ENCODE data around the gene NADSYN1. TPM values are rescaled to one million over a fixed set of nuclear protein-coding genes. Genes with fewer than 3 reads are reported as not detected.
"Not testable (repeated sequence)": the region's sequence is repeated elsewhere in the genome, so short reads cannot be mapped to it uniquely, and the experiment has no call there.

NADSYN1 gene
- total RNA-seq: 100 to 1,000 TPM; 117 to 129 TPM

DNA sequence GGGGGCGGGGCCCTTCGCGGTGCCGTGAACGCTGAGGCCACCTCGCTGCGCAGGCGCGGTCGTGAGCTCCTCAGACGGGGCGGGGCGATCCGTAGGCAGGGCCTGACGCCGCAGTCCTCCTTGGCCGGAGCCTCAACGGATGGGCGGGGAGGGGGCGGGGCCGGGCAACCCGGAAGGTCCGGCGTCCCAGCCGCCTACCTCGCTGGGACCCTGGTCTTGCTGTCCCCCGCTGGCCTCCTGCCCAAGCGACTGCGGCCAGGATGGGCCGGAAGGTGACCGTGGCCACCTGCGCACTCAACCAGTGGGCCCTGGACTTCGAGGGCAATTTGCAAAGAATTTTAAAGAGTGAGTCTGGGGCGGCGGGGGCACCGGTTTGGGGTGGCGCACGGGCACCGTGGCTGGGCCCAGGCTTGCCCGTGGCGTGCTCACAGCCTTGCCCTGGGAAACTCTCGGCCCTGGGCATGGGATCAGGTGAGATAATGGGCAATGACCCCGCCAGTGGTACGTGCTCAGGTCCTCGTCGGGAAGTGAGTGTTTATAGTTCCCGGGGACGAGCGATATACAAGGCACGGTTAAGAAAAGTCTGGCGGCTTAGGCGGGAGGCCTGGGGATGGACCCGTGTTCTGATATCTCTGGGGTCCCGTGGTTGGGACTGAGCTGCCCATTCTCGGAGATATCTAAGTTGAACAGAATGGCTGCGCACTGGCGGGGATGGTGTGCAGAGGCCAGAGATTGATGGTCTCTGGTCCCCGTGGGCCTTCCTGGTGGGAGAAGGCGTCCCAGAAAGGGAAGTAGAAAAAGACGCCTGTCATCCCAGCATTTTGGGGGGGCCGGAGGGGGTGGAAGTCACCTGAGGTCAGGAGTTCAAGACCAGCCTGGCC, at the start of gene NADSYN1:
Gene NADSYN1 (plus strand): TSS at position 167 of the 881 bp plus-strand sequence. CDS start 94 bp downstream, at position 261.
- H3K27me3 Mint-ChIP-seq: no peaks in the 10 kb centered on the region
- peaks cover 45 to 61% of the 10 kb centered on the region in 2 donors for H3K4me1 Mint-ChIP-seq (ENCODE audit: low read depth in 2 of 2)
- no peaks in the 10 kb centered on the region for H3K9me3 Mint-ChIP-seq
- ATAC-seq (peak; percentile 86 to 90), DNase-seq (ENCODE audit: low spot score) (peak; percentile 96)
- peaks cover 14% of the 10 kb centered on the region for H3K36me3 Mint-ChIP-seq
- peak within 1 kb of the TSS; percentile 93 to 96 for H3K27ac Mint-ChIP-seq
- H3K4me3 Mint-ChIP-seq: peak within 1 kb of the TSS; percentile 91

DNA sequence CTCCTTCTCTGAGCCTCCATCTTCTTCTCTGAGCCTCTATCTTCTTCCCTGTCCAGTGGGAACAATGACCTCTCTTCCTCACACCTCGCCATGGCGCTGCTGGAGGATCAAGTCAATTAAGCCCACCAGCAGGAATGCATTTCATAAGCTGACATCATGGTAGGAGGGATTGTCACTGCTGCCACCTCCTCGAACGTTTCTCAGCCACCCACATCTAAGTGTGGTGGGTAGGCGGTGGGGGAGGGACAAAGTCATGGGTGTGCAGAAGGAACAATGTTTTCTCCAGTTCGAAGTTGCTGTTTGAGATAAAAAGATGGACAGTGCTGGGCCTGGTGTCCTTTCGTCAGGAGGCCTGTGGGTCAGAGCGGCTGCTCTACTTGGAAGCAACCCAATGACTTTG, 48.8 kb upstream of the NADSYN1 start:
- Mint-ChIP-seq H3K4me3 (no peak overlapping the region), H3K27me3 (peaks cover 3 to 7% of the 10 kb centered on the region in 2 donors), H3K9me3 (peaks cover 8% of the 10 kb centered on the region), H3K36me3 (no peaks in the 10 kb centered on the region), H3K27ac (no peak overlapping the region), H3K4me1 (ENCODE audit: low read depth in 2 of 2) (no peaks in the 10 kb centered on the region)
- DNase-seq (ENCODE audit: low spot score) (no peak), ATAC-seq (no peak)

DNA sequence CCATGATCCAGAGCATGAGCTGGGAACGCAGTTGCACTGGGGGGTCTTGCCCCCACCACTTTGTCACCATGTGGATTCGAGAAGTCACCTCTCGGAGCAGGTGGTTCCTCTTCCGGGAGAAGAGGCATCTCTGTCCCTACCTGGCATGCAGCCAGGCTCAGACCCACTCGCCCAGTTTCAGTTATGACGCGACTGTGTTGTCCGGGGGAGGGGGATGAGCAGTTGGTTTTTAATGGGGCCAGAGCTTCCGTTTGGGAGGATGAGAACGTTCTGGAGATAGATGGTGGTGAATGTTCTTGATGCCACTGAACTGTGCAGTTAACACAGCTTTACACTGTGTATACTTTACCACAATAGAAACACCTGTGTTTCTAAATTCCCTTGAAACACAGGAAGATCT, 46.3 kb upstream of the NADSYN1 start:
- DNase-seq (ENCODE audit: low spot score): no peak
- Mint-ChIP-seq H3K9me3 (peaks cover 11% of the 10 kb centered on the region), H3K36me3 (no peaks in the 10 kb centered on the region), H3K4me3 (no peak overlapping the region), H3K4me1 (ENCODE audit: low read depth in 2 of 2) (no peaks in the 10 kb centered on the region), H3K27me3 (peaks cover 5 to 15% of the 10 kb centered on the region in 2 donors), H3K27ac (no peak overlapping the region)
- ATAC-seq: no peak

DNA sequence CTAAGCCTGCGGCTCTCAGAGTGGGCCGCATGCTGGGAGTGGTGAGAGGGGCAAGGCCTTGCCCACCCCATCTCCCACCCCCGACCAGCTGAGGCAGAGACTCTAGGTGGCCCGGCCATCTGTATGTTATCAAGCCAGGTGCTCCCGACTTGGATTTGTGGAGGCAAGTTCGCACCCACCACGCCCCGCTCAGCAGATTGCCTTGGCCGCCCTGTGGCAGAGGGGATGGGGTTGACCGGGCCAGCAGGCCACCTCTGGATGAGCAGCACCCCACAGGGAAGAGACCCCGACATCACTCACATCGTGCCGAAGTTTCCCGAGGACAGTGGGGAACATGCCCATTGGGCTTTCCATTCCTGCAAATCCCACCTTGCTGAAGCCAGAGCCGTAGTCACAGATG, 45.6 kb upstream of the NADSYN1 start:
- no peak for DNase-seq (ENCODE audit: low spot score)
- H3K27ac Mint-ChIP-seq: no peak overlapping the region
- no peak overlapping the region for H3K4me3 Mint-ChIP-seq
- ATAC-seq: peak in 1 of 2 donors; percentile 24
- peaks cover 11% of the 10 kb centered on the region for H3K9me3 Mint-ChIP-seq
- peaks cover 5 to 15% of the 10 kb centered on the region in 2 donors for H3K27me3 Mint-ChIP-seq
- H3K4me1 Mint-ChIP-seq (ENCODE audit: low read depth in 2 of 2): no peaks in the 10 kb centered on the region
- no peaks in the 10 kb centered on the region for H3K36me3 Mint-ChIP-seq

DNA sequence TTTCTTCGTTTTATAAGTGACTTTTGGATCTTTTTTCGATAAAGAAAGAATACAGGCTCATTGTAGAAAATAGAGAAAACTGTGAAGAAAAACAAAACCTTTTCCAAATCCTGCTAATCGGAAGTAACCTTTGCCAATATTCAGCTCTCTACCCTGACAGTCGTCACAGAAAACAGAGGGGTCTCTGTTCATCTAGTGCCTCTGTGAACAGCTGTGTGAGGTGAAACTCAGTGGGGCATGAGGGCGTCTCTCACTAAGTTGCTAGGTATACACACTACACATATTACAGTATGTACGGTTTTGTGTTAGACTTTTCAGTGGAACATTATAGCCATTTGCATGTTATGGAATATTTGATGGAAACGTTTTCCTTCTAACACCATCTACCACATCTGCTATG, 44.2 kb upstream of the NADSYN1 start:
- no peak overlapping the region for H3K4me3 Mint-ChIP-seq
- DNase-seq (ENCODE audit: low spot score): no peak
- no peak for ATAC-seq
- no peaks in the 10 kb centered on the region for H3K4me1 Mint-ChIP-seq (ENCODE audit: low read depth in 2 of 2)
- no peak overlapping the region for H3K27ac Mint-ChIP-seq
- peaks cover 7% of the 10 kb centered on the region for H3K9me3 Mint-ChIP-seq
- H3K36me3 Mint-ChIP-seq: no peaks in the 10 kb centered on the region
- H3K27me3 Mint-ChIP-seq: peaks cover 5 to 14% of the 10 kb centered on the region in 2 donors

DNA sequence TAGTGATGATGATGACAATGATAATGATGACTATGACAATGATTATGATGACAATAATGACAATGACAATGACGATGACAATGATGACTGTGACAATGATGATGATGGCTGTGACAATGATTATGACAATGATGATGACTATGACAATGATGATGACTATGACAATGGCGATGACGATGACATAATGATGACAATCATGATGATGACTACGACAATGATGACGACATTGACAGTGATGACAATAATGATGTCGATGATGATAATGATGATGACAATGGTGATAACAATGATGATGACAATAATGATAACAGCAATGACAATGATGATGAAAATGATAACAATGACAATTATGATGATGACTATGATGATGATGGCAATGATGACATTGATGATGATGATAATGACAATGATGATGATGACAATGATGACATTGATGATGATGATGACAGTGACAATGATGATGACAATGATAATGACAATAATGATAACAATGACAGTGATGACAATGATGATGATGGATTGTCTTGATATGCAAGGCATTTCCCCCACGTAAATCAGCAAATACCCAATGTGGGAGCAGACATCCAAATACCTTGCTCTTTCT, 42.5 kb upstream of the NADSYN1 start:
- H3K9me3 Mint-ChIP-seq: peaks cover 3% of the 10 kb centered on the region
- no peak for ATAC-seq

DNA sequence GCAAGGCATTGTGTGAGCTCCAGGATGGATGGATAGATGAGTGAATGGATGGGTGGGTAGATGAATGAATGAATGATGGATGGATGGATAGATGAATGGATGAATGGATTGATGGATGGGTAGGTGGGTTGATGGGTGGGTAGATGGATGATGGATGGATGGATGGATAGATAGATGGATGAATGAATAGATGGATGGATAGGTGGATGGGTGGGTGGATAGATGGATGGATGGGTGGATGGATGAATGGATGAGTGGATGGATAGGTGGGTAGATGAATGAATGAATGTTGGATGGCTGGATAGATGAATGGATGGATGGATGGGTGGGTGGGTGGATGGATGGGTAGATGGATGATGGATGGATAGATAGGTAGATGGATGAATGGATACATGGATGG, 38.4 kb upstream of the NADSYN1 start:
- DNase-seq (ENCODE audit: low spot score) (no peak), ATAC-seq (no peak)
- peaks cover 3% of the 10 kb centered on the region for H3K9me3 Mint-ChIP-seq
- no peaks in the 10 kb centered on the region for H3K4me1 Mint-ChIP-seq (ENCODE audit: low read depth in 2 of 2)
- no peak overlapping the region for H3K4me3 Mint-ChIP-seq
- no peaks in the 10 kb centered on the region for H3K36me3 Mint-ChIP-seq
- no peak overlapping the region for H3K27ac Mint-ChIP-seq
- peaks cover 15 to 20% of the 10 kb centered on the region in 2 donors for H3K27me3 Mint-ChIP-seq

More for the DNA sequence above, 42.5 kb upstream of the NADSYN1 start:
- DNase-seq (ENCODE audit: low spot score): no peak
- Mint-ChIP-seq H3K4me3 (no peak overlapping the region), H3K27me3 (peaks cover 16 to 20% of the 10 kb centered on the region in 2 donors), H3K27ac (no peak overlapping the region), H3K4me1 (ENCODE audit: low read depth in 2 of 2) (no peaks in the 10 kb centered on the region), H3K36me3 (no peaks in the 10 kb centered on the region)

DNA sequence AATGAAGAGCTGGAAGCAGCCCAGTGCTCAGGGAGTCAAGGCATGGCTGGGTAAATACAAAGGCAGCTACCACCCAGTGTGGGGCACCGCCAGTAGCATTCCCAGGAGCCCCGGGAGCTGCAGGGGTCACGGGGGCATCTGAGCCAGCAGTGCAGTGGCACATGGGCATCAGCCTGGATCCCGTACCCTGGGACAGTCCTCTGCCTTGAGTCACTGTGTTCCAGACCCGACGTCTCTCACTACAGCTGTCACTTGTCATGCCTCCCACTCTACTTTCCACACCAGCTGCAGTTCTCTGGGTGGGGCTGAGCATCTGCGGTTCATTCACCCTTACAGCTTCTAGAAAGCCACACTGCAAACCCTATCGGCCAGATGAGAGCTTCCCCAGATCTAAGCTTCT, 34.4 kb upstream of the NADSYN1 start:
- ATAC-seq: peak in 1 of 2 donors; percentile 38
- no peak overlapping the region for H3K27ac Mint-ChIP-seq
- DNase-seq (ENCODE audit: low spot score): no peak
- H3K27me3 Mint-ChIP-seq: peaks cover 12 to 15% of the 10 kb centered on the region in 2 donors
- H3K4me1 Mint-ChIP-seq (ENCODE audit: low read depth in 2 of 2): no peaks in the 10 kb centered on the region
- no peaks in the 10 kb centered on the region for H3K36me3 Mint-ChIP-seq
- H3K9me3 Mint-ChIP-seq: no peaks in the 10 kb centered on the region
- no peak overlapping the region for H3K4me3 Mint-ChIP-seq

DNA sequence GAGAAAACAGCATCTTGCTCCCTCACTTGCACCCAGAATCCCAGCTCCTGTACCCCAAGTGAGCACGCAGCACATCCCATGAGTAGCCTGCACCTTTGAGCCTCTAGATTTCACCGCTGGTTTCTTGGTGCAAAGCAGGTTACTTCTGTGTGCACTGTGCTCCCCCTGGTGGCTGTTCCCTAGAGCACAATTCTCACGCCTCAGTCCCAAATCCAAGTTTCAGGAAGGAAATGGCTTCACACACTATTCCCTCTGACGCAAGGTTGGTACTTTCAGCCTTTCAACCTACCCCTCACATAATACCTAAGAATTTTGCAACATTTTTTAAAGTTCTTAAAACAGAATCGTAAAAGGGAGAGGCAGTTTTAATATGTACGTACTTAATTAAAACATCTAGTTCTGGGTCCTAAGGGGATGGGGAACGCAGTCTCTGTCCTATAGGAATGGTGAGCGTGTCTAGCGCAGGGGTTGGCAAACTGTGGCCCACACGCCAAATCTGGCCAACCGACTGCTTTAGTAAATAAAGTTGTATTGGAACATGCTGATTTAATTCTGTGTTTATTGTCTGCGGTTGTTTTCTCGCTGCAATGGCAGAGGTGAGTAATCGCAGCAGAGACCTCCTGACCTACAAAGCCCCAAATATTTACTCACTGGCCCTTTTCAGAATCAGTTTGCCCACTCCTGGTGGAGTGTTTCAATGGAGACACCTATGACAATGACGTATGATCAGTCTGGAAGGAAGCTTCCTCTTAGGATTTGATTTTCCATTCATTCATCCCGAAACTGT, 32.4 kb upstream of the NADSYN1 start:
- DNase-seq (ENCODE audit: low spot score) (no peak), ATAC-seq (no peak)
- H3K36me3 Mint-ChIP-seq: no peaks in the 10 kb centered on the region

DNA sequence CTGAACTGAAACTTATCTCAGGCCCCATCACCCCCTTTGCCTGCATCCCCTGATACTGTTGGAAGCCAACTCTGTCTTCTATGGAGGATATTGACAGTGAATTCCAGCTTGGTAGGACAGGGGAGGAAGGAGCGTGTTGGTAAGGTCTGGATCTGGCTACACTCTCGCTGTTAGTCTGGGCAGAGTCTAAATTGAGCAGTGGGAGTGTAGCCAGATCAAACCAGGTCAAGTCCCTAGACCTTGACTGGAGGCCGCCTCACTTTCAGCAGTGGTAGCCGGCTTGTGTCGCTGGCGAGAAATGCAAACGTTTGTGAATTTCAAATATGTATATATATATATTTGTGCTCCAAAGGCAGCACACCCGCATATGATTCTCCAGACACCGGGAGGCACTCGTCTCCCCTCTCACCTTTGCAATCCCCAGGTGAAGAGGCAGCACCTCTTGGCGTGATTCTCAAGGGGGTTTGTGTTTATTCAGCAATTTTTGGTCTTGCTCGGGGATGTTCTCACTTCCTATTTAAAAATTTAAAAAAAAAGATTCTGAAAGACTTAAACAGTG, 31.5 kb upstream of the NADSYN1 start:
- H3K4me3 Mint-ChIP-seq: no peak overlapping the region
- no peaks in the 10 kb centered on the region for H3K9me3 Mint-ChIP-seq
- H3K36me3 Mint-ChIP-seq: no peaks in the 10 kb centered on the region
- no peak for DNase-seq (ENCODE audit: low spot score)
- ATAC-seq: no peak
- H3K27me3 Mint-ChIP-seq: peaks cover 0 to 3% of the 10 kb centered on the region in 2 donors
- no peaks in the 10 kb centered on the region for H3K4me1 Mint-ChIP-seq (ENCODE audit: low read depth in 2 of 2)
- no peak overlapping the region for H3K27ac Mint-ChIP-seq

More for the DNA sequence above, 32.4 kb upstream of the NADSYN1 start:
- H3K27me3 Mint-ChIP-seq: peaks cover 0 to 3% of the 10 kb centered on the region in 2 donors
- H3K4me3 Mint-ChIP-seq: no peak overlapping the region
- H3K9me3 Mint-ChIP-seq: no peaks in the 10 kb centered on the region
- no peak overlapping the region for H3K27ac Mint-ChIP-seq
- no peaks in the 10 kb centered on the region for H3K4me1 Mint-ChIP-seq (ENCODE audit: low read depth in 2 of 2)

DNA sequence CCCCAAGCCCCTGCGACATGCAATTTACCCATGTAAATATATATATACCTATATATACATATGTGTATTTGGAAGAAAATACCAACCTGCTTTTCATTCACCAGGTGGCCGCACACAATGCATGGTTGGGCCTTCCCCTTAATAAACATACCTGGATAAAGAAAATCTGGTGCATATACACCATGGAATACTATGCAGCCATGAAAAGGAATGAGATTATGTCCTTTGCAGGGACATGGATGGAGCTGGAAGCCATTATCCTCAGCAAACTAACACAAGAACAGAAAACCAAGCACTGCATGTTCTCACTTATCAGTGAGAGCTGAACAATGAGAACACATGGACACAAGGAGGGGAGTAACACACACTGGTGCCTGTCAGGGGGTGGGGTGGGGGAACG, 30.7 kb upstream of the NADSYN1 start:
- H3K27me3 Mint-ChIP-seq; ATAC-seq; H3K4me1 Mint-ChIP-seq (ENCODE audit: low read depth in 2 of 2); H3K36me3 Mint-ChIP-seq; H3K4me3 Mint-ChIP-seq; DNase-seq (ENCODE audit: low spot score); H3K9me3 Mint-ChIP-seq; H3K27ac Mint-ChIP-seq: not testable (repeated sequence)

DNA sequence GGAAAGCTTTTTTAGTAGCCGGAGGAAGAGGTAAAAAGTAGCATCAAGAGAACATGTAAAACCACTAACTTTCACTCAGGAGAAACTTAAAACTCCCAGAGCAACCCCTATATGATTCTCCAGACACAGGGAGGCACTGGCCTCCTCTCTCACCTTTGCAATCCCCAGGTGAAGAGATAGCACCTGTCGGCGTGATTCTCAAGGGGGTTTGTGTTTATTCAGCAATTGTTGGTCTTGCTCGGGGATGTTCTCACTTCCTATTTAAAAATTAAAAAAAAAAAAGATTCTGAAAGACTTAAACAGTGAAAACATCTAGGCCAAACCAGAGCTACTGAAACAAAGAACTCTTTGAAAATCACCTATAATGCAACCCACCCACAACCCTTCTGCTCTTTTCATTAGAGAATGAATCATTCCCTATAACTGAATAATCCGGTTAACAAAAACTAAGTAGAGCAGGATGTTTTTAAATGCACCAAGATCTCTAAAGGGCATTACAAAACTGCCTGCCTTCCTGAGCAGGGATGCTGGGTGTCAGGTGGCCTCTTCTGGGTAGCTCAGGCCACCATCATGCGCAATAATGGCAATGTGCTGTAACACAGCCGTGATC, 29.7 kb upstream of the NADSYN1 start:
- DNase-seq (ENCODE audit: low spot score) (no peak), ATAC-seq (no peak)
- Mint-ChIP-seq H3K4me1 (ENCODE audit: low read depth in 2 of 2) (no peaks in the 10 kb centered on the region), H3K27me3 (peaks cover 0 to 3% of the 10 kb centered on the region in 2 donors), H3K9me3 (no peaks in the 10 kb centered on the region), H3K27ac (no peak overlapping the region), H3K4me3 (no peak overlapping the region), H3K36me3 (no peaks in the 10 kb centered on the region)

DNA sequence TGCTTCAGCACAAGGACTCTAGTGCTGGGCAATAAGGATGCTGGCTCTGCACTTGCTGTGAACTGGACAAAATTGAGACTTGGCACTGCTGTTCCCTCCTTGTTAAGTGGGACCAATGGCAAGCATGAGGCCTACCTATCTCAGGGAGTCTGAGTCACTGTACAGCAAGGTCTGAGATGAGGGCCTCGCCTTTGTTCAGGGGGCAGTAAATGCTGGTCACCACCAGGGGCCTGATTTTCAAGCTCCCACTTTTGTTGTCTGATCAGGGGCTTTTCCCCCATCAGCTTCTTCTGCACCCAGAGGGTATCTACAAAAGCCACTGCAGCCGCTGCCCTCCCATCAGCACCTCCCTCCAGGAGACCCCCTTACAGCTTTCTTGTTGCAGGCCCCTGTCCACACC, 27.6 kb upstream of the NADSYN1 start:
- H3K27ac Mint-ChIP-seq: no peak overlapping the region
- H3K27me3 Mint-ChIP-seq: no peaks in the 10 kb centered on the region
- no peak overlapping the region for H3K4me3 Mint-ChIP-seq
- H3K36me3 Mint-ChIP-seq: no peaks in the 10 kb centered on the region
- ATAC-seq (no peak), DNase-seq (ENCODE audit: low spot score) (no peak)
- H3K9me3 Mint-ChIP-seq: no peaks in the 10 kb centered on the region
- H3K4me1 Mint-ChIP-seq (ENCODE audit: low read depth in 2 of 2): peaks cover 0 to 5% of the 10 kb centered on the region in 2 donors
